ENCODE data around the gene DUSP23.

DNA sequence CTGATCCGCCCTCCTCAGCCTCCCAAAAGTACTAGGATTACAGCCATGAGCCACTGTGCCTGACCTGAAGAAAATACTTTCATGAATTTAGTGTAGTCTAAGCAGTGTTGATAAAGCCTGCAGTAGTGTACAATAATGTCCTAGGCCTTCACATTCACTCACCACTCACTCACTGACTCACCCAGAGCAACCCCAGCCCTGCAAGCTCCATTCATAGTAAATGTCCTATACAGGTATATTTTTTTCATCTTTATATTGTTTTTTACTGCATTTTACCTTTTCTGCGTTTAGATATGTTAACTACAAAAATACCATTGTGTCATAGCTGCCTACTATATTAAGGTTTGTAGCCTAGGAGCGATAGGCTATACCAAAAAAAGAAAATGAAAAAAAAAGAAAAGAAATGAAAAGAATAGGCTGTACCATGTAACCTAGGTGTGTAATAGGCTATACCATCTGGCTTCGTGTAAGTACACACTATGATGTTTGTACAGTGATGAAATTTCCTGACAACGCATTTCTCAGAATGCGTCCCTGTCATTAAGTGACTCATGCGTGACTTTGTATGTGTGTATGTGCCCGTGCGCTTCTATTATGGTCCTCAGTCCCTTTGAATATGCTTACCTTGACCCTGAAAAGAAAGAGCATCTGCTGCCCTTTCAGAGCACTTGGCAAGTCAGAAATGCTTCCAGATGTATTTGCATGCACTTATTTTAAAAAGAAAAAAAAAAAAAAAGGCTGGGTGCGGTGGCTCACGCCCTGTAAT, 36.7 kb downstream of the DUSP23 start:
- no peak for TF ChIP-seq CTCF (IDR thresholded peaks at IDR 0.05 in 4 of 5, conservative IDR thresholded peaks at IDR 0.05 in 1 of 5)
- TF ChIP-seq POLR2A (IDR thresholded peaks at IDR 0.05), result no peak
